ENCODE measurements around the gene SNX9.
"Not testable (repeated sequence)": the region's sequence is repeated elsewhere in the genome, so short reads cannot be mapped to it uniquely, and the experiment has no call there.

Gene SNX9

GRCh38 chr6:157891544-157892362 is 68.7 kb downstream of the SNX9 start:
- no peak for DNase-seq

- no peak for DNase-seq
Measured at GRCh38 chr6:157892363-157892877, 69.4 kb downstream of the SNX9 start.

- no peak for DNase-seq
Measured at GRCh38 chr6:157893238-157893637, 70.2 kb downstream of the SNX9 start.

GRCh38 chr6:157895585-157895984 is 72.5 kb downstream of the SNX9 start:
- DNase-seq, result no peak

- no peak for DNase-seq
Measured at GRCh38 chr6:157896932-157897331, 73.9 kb downstream of the SNX9 start.

- DNase-seq, result no peak
Measured at GRCh38 chr6:157898169-157898568, 75.1 kb downstream of the SNX9 start.

GRCh38 chr6:157898640-157899039 is 75.6 kb downstream of the SNX9 start:
- DNase-seq, result no peak

- not testable (repeated sequence) for DNase-seq
Measured at GRCh38 chr6:157900262-157900661, 77.2 kb downstream of the SNX9 start.

GRCh38 chr6:157900751-157901150 is 77.7 kb downstream of the SNX9 start:
- not testable (repeated sequence) for DNase-seq

- DNase-seq, result no peak
Measured at GRCh38 chr6:157904999-157905398, 82.0 kb downstream of the SNX9 start.

- no peak for DNase-seq
Measured at GRCh38 chr6:157905590-157906342, 82.7 kb downstream of the SNX9 start.

- DNase-seq, result no peak
Measured at GRCh38 chr6:157906537-157907061, 83.6 kb downstream of the SNX9 start.

GRCh38 chr6:157907651-157908050 is 84.6 kb downstream of the SNX9 start:
- DNase-seq, result no peak

- DNase-seq, result no peak
Measured at GRCh38 chr6:157908369-157909281, 85.6 kb downstream of the SNX9 start.

- no peak for DNase-seq
Measured at GRCh38 chr6:157909282-157909664, 86.2 kb downstream of the SNX9 start.

- no peak for DNase-seq
Measured at GRCh38 chr6:157911278-157911677, 88.2 kb downstream of the SNX9 start.

- no peak for DNase-seq
Measured at GRCh38 chr6:157911786-157912185, 88.7 kb downstream of the SNX9 start.

- DNase-seq, result no peak
Measured at GRCh38 chr6:157912326-157912725, 89.3 kb downstream of the SNX9 start.

- no peak for DNase-seq
Measured at GRCh38 chr6:157921685-157922367, 98.8 kb downstream of the SNX9 start.

- no peak for DNase-seq
Measured at GRCh38 chr6:157925771-157926170, 102.7 kb downstream of the SNX9 start.

GRCh38 chr6:157927011-157927410 is 104.0 kb downstream of the SNX9 start:
- no peak for DNase-seq

- no peak for DNase-seq
Measured at GRCh38 chr6:157928428-157928827, 105.4 kb downstream of the SNX9 start.
